Left ventricle myocardium superior (tissue), 1 donor: ENCODE results near the gene SEMA3D. TPM values are rescaled to one million over a fixed set of nuclear protein-coding genes. Genes with fewer than 3 reads are reported as not detected.
"Not testable (repeated sequence)": the region's sequence is repeated elsewhere in the genome, so short reads cannot be mapped to it uniquely, and the experiment has no call there.

ENCODE experiments used
- ATAC-seq: fragments of 200-7000 bp; cut with Tn5 transposase; one replicate; pipeline ENCODE4 v1.9.1; 2020; ENCODE audit warnings: mild to moderate bottlenecking, moderate library complexity
- DNase-seq: peaks from one replicate; pipeline ENCODE4 v3.0.0-alpha.2; 2020
- intact Hi-C: fragments of 100-400 bp; cut with micrococcal nuclease; formaldehyde crosslinking; loops from one replicate; pipeline ENCODE4 v1.11.0; 2022
- total RNA-seq: library from RNA; stranded (reverse); fragmentation: NEBNext Ultra II Directional; extraction: Animal tissue kit (Norgen Biotek cat#: 25700); gene quantifications from one replicate; pipeline ENCODE4 v1.2.1, GENCODE V29; 2021
- donor health status: DM: no; HTN: yes; CAD: no; lungs with severe emphysema.

The SEMA3D gene
- total RNA-seq, 1 donor from 2014 or later = 0.94 TPM

GRCh38 chr7:85016286-85016685, 170.6 kb downstream of the SEMA3D start:
- intact Hi-C loops = no loop called here
- ATAC-seq (no peak), DNase-seq (no peak)

- no peak for DNase-seq
- no peak for ATAC-seq
- intact Hi-C loops = no loop called here
These were observed 171.8 kb downstream of the SEMA3D start for GRCh38 chr7:85014936-85015660.

- intact Hi-C loops = no loop called here
These were observed 175.7 kb downstream of the SEMA3D start for GRCh38 chr7:85011127-85011526.

GRCh38 chr7:85010306-85010705, 176.6 kb downstream of the SEMA3D start:
- intact Hi-C loops = no loop called here
- ATAC-seq (no peak), DNase-seq (no peak)

More at GRCh38 chr7:85011127-85011526, 175.7 kb downstream of the SEMA3D start:
- ATAC-seq (no peak), DNase-seq (no peak)

- DNase-seq = no peak
- intact Hi-C loops = no loop called here
- no peak for ATAC-seq
These were observed 180.1 kb downstream of the SEMA3D start for GRCh38 chr7:85006754-85007153.

- ATAC-seq (no peak), DNase-seq (no peak)
- intact Hi-C loops = no loop called here
These were observed 182.5 kb downstream of the SEMA3D start for GRCh38 chr7:85004402-85004801.

GRCh38 chr7:85001495-85002345, 185.1 kb downstream of the SEMA3D start:
- ATAC-seq (no peak), DNase-seq (no peak)
- intact Hi-C loops = no loop called here

- DNase-seq = no peak
- intact Hi-C loops = no loop called here
- ATAC-seq = no peak
These were observed 186.0 kb downstream of the SEMA3D start for GRCh38 chr7:85000735-85001350.

- intact Hi-C loops = no loop called here
- DNase-seq (no peak), ATAC-seq (no peak)
These were observed 187.4 kb downstream of the SEMA3D start for GRCh38 chr7:84999450-84999849.

- intact Hi-C loops = no loop called here
- no peak for ATAC-seq
- DNase-seq = no peak
These were observed 188.2 kb downstream of the SEMA3D start for GRCh38 chr7:84998665-84999064.

- intact Hi-C loops = no loop called here
- ATAC-seq (no peak), DNase-seq (no peak)
These were observed 189.2 kb downstream of the SEMA3D start for GRCh38 chr7:84997626-84998025.

GRCh38 chr7:84992954-84993353, 193.9 kb downstream of the SEMA3D start:
- ATAC-seq, intact Hi-C loops, DNase-seq: not testable (repeated sequence)

GRCh38 chr7:84985073-84985784, 201.6 kb downstream of the SEMA3D start:
- ATAC-seq = no peak
- intact Hi-C loops = no loop called here
- no peak for DNase-seq

GRCh38 chr7:84982199-84982598, 204.7 kb downstream of the SEMA3D start:
- no peak for DNase-seq
- intact Hi-C loops = no loop called here
- no peak for ATAC-seq

- DNase-seq = no peak
- ATAC-seq = no peak
- intact Hi-C loops = no loop called here
These were observed 205.5 kb downstream of the SEMA3D start for GRCh38 chr7:84981055-84981976.

GRCh38 chr7:84975586-84976185, 211.2 kb downstream of the SEMA3D start:
- ATAC-seq (no peak), DNase-seq (no peak)
- intact Hi-C loops = no loop called here

- ATAC-seq = peak; percentile 90
- intact Hi-C loops = no loop called here
- DNase-seq = no peak
These were observed 215.5 kb downstream of the SEMA3D start for GRCh38 chr7:84971360-84971759.

GRCh38 chr7:84970670-84971069, 216.2 kb downstream of the SEMA3D start:
- ATAC-seq (no peak), DNase-seq (no peak)
- intact Hi-C loops = no loop called here
